Loucy (cell line): ENCODE measurements around the gene NMD3.
A peak's percentile ranks its signal among the peaks of the same experiment; 100 is the strongest.

ENCODE experiments used
- CTCF ChIP-seq: fragments of 200-600 bp; sonication (generic); conservative IDR thresholded peaks from 2 replicates; pipeline ENCODE4 v1.5.1; 2014; ENCODE audit warnings: mild to moderate bottlenecking, antibody characterized with exemption, low read length
- EZH2phosphoT487 ChIP-seq: fragments of 200-600 bp; IDR thresholded peaks from 2 replicates; pipeline ENCODE4 v1.6.1; 2018; ENCODE audit warnings: antibody characterized with exemption, mild to moderate bottlenecking, moderate library complexity, borderline replicate concordance

- TF ChIP-seq CTCF, result peak; percentile 80
- TF ChIP-seq EZH2phosphoT487, result no peak
These were observed 52.6 kb downstream of the NMD3 start for GRCh38 chr3:161273589-161274218.
